Stomach (tissue), 4 donors: Measurements from ENCODE around the gene TGIF1.

ENCODE experiments used
- CTCF ChIP-seq, 7 experiments: fragments of 450-650 bp in 4 of 7; fragments of 200-600 bp in 3 of 7; sonication (generic) in 3 of 7; IDR thresholded peaks; one replicate each; pipeline ENCODE4 v1.5.1; 2016 to 2019; ENCODE audit warnings: antibody characterized with exemption in 7 of 7, control low read depth in 2 of 7, mild to moderate bottlenecking in 1 of 7
- POLR2A ChIP-seq, 4 donors: fragments of 450-650 bp; IDR thresholded peaks; one replicate each; pipeline ENCODE4 v1.6.1; 2016; ENCODE audit warnings: antibody characterized with exemption in 4 of 4, control low read depth in 2 of 4, mild to moderate bottlenecking in 1 of 4, moderate library complexity in 1 of 4

GRCh38 chr18:3456686-3457069, 6.7 kb downstream of the TGIF1 start:
- no peak for TF ChIP-seq CTCF (IDR thresholded peaks at IDR 0.05)
- TF ChIP-seq POLR2A (IDR thresholded peaks at IDR 0.05), result no peak
